ENCODE data around the gene CCDC8.
"Not testable (repeated sequence)": the region's sequence is repeated elsewhere in the genome, so short reads cannot be mapped to it uniquely, and the experiment has no call there.

The CCDC8 gene, protein sequence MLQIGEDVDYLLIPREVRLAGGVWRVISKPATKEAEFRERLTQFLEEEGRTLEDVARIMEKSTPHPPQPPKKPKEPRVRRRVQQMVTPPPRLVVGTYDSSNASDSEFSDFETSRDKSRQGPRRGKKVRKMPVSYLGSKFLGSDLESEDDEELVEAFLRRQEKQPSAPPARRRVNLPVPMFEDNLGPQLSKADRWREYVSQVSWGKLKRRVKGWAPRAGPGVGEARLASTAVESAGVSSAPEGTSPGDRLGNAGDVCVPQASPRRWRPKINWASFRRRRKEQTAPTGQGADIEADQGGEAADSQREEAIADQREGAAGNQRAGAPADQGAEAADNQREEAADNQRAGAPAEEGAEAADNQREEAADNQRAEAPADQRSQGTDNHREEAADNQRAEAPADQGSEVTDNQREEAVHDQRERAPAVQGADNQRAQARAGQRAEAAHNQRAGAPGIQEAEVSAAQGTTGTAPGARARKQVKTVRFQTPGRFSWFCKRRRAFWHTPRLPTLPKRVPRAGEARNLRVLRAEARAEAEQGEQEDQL

DNA sequence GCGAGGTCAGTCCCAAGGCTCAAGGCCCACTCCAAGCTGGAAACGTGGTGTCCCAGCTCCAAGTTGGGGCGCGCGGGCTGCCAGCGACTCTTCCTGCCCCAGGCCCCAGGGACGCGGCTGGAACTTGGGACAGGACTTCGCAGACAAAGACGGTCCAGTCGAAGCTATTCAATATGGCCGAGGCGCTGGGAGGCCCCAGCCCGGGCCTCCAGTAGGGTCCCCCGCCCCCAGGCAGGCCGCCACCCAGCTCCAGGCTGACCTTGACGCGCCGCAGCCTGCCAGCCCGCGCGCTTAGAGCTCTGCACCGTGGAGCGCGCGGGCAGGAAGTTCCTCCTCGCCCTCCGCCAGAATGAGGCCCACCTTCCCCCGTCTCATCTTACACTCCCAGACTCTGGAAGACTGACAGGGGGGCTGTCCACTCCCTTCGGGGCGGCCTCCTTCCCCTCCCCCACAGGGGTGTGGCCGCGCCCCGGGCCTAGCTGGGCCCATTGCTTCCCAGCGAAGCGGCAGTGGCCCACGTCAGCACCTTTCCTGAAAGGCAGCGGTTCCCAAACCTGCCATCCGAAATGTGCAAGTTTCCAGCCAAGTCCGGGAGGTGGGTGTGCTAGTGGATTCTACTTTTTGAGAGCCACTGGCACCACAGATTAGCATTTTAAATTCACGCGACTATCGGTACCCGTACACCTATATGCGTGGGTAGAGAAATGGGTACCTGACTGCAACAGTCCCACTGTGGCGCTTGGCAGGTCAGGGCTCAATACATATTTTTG, at the start of gene CCDC8:
CCDC8 (minus strand) TSS at position 303 of the 770 bp plus-strand sequence. CDS start 754 bp downstream, outside the sequence.
- peak; percentile 95 for DNase-seq (ENCODE audit: low spot score)

DNA sequence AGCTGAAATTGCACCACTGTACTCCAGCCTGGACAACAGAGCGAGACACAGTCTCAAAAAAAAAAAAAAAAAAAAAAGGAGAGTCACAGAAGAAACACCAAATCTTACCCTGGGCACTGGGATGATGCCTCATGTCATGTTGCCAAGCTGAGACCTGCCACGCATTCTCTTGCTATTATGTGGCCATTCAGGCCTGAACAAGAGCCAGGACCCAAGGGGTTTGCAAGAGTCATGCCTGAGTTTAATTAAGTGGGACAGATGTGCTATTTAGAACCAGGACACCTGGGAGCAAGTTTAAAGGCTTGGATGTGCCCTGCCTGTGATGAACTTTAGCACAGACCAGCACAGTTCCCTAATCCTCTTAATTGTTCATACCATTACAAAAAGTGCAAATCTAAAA, 48.2 kb upstream of the CCDC8 start:
- no peak for DNase-seq (ENCODE audit: low spot score)

DNA sequence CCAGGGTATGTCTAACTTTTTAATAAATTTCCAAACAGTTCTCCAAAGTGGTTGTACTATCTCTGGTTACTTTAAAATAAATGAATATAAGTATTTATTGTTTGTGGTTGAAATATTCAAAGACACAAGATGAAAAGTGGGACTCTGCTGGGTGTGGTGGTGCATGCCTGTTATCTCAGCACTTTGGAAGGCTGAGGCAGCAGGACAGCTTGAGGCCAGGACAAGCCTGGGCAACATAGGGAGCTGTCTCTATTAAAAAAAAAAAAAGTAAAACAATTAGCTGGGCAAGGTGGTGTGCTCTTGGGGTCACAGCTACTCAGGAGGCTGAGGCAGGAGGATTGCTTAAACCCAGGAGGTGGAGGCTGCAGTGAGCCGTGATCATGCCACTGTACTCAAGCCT, 47.6 kb upstream of the CCDC8 start:
- no peak for DNase-seq (ENCODE audit: low spot score)

DNA sequence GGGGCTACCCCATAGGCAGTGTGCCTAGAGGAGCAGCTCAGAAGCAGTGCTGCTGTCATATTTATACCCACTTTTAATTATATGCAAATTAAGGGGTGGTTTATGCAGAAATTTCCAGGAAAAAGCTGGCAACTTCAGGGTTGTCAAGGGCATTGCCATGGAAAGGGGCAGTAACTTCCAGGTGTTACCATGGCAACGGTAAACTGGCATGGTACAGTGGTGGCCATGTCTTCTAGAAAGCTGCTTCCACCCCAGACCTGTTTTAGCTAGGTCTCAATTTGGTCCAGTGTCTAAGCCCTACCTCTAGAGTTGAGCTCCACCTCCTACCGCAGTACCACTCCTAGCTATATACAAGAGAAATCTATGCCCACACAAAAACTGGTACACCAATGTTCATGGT, 46.7 kb upstream of the CCDC8 start:
- no peak for DNase-seq (ENCODE audit: low spot score)

DNA sequence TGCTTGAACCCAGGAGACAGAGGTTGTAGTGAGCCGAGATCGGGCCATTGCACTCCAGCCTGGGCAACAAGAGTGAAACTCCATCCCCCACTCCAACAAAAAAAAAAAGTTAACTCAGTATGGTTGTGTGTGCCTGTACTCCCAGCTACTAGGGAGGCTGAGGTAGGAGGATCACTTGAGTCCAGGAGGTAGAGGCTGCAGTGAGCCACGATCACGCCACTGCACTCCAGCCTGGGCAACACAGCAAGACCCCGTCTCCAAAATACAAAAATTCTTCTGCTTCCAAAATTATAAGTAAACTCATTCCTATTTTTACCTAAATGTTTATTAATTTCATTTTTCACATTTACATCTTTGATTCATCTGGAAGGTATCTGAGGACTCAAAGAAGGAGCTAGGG, 43.6 kb upstream of the CCDC8 start:
- DNase-seq (ENCODE audit: low spot score), result no peak

DNA sequence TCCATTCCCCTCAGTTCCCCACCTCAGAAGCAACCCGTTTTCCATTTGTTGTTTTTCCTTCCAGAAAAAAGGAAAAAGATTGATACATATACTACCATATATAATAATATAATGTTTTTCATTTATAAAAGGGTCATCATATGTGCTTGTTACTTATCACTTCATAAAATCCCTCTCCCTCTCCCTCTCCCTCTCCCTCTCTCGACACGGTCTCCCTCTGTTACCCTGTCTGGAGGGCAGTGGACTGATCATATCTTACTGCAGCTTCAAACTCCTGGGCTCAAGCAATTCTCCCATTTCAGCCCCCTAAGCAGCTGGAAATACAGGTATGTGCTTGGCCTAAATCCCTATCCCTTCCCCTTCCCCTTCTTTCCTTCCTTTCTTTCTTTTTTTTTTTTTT, 40.9 kb upstream of the CCDC8 start:
- no peak for DNase-seq (ENCODE audit: low spot score)

DNA sequence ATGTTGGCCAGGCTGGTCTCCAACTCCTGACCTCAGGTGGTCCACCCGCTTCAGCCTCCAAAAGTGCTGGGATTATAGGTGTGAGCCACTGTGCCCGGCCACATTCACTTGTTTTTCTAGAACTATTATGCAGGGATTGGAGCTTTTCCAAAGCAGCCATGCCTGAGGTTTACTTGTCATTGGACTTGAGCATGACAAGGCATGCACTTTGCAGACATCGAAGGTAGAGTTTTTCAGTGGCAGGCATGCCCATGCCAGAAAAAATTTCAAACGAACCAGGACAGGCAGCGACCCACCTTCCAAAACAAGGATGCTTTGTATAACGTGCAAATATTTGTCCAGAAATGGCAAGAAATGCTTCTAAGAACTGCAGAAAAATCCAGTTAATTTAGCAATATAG, 40.3 kb upstream of the CCDC8 start:
- no peak for DNase-seq (ENCODE audit: low spot score)

DNA sequence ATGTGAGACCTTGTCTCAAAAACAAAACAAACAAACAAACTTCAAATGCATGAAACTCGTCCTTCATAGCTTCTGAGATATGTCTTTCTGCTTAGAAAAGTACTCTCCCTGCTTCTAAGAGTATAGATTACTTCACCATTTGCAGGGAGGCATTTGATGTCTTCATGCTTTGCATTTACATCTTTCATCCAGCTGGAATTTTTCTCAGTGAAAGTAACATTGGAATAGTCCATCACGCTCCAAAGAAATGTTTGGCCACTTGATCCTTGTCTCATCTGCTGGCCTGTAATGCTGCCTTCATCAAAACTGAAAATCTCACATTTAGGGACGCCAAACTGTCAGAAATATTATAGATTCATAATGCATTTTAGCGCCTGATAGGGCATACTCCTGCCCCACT, 38.8 kb upstream of the CCDC8 start:
- DNase-seq (ENCODE audit: low spot score), result no peak

DNA sequence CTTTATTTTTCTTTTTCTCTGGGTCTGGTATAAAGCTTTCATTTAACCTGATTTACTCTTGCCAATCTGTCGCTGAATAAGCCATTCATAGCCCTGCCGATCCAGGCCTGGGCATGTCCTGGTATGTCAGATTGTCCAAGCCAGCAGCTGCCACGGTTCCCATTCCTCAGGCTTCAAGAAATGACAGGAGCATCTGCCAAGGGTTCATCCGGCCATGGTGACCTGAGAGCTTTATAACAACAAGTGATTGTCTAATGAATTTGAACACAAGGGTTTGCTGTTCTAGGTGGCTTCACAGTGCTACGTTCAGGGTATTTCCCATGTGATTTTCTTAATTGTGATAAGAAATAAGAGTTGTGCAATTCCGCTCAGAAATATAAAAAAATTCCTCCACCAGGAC, 38.0 kb upstream of the CCDC8 start:
- DNase-seq (ENCODE audit: low spot score), result no peak

DNA sequence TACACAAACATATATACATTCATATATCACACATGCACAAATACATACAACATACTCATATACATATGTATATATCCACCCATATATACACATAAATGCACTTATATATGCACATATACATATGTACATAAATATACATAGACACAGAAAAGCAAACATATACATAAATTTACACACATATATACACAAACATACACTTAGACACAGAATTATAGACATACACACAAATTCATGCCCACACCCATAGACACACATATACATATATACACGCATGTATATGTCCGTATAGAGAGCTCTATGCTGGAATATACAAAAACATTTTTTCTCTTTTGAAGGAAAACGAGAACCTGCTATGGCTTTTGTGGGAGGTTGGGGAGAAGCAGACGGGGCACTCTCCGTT, 37.4 kb upstream of the CCDC8 start:
- DNase-seq (ENCODE audit: low spot score), result no peak

DNA sequence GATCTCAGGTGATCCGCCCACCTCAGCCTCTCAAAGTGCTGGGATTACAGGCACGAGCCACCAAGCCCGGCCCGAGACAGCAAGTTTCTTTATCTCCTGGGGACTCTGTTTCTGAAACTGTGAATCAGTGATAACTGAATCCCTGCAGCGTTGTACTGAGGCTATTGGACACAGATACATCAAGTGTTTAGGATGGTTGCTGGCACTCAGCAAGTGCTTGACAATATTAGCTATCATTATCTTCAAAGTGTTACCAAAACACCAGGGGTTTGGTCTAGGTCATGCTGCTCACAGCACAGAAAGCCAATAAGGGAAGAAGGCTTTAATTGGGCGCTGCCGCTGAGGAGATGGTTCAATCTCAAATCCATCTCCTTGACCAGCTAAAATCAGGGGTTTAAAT, 35.9 kb upstream of the CCDC8 start:
- DNase-seq (ENCODE audit: low spot score), result no peak

DNA sequence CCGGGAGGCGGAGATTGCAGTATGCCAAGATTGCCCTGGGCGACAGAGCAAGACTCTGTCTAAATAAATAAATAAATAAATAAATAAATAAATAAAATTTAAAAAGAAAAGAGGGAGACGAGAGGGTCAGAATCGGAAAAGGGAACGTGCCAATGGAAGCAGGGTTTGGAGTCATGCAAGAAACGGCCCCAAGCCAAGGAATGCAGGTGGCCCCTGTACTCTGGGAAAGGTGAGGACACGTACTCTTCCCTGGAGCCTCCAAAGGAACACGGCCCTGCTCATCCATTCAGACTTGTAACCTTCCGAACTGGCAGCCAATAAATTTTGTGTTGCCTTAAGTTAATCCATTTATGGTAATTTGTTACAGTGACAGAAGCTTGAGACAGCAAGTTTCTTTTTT, 35.2 kb upstream of the CCDC8 start:
- no peak for DNase-seq (ENCODE audit: low spot score)

DNA sequence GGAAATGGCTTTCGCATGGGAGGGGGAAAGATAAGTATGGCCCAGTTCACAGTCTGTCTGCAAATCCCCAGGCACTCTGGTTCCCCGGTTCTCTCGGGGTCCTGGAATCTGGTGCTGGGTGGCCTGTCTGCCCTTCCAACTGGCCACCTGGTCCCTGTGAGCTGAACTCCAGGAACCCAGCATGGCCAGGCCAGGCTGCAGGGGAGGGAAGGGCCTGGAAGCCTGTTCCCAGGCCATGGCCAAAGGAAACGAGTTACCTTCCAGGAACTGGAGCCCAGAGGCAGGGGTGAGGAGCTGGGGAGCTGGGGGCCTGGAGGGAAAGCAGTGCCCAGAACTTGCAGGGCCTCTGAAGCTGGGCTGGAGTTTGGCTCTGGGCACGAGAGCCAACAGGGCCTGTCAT, 34.5 kb upstream of the CCDC8 start:
- DNase-seq (ENCODE audit: low spot score), result no peak

DNA sequence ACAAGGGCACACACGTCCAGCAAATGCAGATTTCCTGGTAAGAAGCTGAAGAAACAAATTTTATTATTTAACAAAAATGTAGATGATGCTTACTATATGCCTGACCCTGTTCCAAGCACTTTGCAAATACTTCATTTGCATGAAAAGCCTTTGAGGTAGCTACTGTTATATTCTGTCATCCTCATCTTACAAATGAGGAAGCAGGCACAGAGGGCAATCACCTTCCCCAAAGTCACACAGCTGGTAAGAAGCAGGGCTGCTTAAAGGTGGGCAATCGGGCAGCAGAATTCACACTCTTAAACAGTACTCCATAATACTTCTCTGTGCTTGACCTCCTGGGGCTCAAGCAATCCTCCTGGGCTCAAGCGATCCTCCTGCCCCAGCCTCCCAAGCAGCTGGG, 33.6 kb upstream of the CCDC8 start:
- DNase-seq (ENCODE audit: low spot score), result no peak

DNA sequence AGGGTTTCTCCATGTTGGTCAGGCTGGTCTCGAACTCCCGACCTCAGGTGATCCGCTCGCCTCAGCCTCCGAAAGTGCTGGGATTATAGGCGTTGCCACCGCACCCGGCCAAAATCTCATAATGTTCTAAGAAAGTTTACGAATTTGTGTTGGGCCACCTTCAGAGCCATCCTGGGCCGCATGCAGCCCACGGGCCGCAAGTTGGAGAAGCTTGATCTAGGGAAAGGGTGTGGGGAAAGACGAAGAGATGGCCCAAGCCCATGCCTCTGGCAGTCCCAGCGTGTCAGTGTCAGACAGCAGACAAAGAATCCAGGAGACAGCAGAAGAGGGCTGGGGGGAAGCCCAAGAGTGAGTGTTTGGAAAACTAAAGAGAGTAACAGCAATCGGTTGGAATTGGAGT, 32.7 kb upstream of the CCDC8 start:
- DNase-seq (ENCODE audit: low spot score), result no peak

DNA sequence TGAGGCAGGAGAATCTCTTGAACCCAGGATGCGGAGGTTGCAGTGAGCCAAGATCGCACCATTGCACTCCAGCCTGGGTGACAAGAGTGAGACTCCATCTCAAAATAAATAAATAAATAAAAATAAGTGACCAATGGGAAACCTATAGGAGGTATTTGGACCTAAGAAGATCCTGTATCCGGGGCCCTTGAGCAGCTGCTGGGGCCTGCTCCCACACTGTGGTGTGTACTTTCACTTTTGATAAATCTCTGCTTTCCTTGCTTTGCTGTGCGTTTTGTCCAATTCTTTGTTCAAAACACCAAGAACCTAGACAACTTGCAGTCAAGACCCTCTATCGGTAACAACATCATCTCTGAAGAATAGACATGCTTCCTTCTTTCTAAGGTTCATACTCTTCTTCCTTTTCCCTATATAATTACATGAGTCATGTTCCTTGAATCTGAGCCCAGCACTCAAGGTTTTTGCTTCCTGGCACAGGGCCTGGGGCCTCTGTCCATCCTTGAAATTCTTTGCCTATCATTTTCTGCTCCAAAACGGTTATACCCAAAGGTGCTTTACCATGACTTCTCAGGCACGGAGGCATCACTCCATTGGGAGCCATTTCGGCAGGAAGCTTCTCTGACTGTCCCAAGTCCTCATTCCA, 29.6 kb upstream of the CCDC8 start:
- no peak for DNase-seq (ENCODE audit: low spot score)

DNA sequence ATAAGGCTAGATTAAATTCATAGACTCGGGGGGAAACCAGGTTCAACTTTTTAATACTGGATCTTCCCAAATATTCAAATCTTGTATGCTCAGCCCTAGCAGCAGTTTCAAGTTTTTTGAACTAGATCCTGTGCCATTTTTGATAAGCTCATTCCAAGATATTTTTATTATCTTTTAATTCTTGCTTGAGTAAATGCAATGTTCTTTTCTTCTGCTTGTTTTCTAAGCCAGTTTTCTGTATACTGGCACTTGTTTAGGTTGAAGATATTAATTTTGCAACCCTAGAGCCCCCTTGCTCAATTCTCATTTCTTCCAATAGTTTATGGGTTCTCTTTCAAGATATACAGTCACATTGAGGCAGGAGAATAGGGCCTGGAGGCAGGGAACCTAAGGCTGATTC, 28.5 kb upstream of the CCDC8 start:
- DNase-seq (ENCODE audit: low spot score), result no peak

DNA sequence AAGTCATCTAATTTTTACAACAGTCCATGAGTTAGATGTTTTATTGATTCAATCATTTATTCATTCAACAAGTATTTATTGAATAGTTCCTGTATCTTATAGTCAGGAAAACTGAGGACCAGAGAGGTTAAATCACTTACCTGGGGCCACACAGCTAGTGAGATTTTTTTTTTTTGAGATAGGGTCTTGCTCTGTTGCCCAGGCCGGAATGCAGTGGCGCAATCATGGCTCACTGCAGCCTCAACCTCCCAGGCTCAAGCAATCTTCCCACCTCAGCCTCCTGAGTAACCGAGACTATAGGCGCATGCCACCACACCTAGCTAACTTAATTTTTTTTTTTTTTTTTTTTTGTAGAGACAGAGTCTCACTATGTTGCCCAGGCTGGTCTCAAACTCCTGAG, 22.3 kb upstream of the CCDC8 start:
- DNase-seq (ENCODE audit: low spot score), result not testable (repeated sequence)

DNA sequence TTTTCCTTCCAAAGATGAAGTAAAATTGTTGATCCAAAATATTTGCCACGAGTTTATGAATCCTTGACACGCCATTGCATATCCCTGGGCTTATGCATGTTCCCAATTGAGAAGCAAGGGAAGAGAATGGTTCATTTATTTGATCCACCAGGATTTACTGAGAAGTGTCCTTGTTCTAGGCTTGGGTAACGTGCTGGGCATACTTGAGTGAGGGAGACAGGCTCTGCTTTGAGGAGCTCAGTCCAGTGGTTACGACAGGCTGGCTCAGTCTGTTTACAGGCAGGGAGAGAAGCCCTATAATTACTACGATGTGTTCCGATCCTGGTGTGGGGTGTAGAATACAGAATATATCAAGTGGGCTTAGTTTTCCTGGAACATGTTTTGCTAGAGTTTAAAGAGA, 21.6 kb upstream of the CCDC8 start:
- no peak for DNase-seq (ENCODE audit: low spot score)

DNA sequence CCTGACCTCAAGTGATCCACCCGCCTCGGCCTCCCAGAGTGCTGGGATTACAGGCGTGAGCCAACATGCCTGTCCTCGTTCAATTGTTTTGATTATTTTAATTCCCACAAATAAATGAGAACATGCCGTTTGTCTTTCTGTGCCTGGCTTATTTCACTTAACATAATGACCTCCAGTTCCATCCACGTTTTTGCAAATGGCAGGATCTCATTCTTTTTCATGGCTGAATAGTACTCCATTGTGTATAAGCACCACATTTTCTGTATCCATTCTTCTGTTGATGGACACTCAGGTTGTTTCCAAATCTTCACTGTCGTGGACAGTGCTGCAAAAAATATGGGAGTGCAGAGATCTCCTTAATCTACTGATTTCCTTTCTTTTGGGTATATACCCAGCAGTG, 20.1 kb upstream of the CCDC8 start:
- DNase-seq (ENCODE audit: low spot score), result not testable (repeated sequence)

DNA sequence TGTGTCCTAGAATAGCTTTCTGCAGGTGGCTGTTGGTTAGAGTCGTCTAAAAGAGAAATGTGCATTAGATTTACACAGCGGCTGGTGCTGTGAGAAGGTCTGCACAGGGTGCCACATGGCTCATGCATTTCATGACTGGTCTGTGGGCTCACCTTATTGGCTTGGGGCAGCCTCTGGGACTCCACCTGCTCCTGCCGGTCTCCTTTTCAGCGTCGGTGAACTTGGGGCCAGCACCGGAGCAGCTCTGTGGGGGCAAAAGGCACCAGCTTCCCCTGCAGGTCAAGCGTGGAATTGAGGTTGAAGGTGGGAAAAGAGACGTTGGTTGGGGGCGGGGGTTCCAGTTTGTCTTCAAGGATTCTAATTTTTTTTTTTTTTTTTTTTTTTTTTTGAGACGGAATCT, 18.5 kb upstream of the CCDC8 start:
- DNase-seq (ENCODE audit: low spot score), result no peak

DNA sequence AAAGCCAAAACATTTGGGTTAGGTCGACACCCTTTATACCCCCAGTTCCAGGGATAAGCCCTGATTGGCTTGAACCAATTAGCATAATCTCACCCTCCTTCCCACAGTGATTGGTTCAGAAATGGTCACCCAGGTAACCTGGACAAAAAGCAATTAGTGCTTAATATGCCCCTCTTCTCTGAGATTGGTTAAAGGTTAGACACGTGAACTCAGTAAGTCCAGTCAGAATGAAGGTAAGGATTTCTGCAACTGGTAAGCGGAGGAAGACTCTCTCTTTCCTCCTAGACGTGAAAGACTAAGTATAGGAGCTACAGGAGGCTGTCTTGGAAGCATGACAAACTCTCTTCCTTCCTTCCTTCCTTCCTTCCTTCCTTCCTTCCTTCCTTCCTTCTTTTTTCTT, 16.6 kb upstream of the CCDC8 start:
- DNase-seq (ENCODE audit: low spot score), result no peak
